Measurements from ENCODE around the gene VRK2. TPM values are rescaled to one million over a fixed set of nuclear protein-coding genes. Genes with fewer than 3 reads are reported as not detected.
A peak's percentile ranks its signal among the peaks of the same experiment; 100 is the strongest.

Gene VRK2
- total RNA-seq, 8 experiments from 2014 or later = 1.8 to 26.6 (median 9.7) TPM

DNA sequence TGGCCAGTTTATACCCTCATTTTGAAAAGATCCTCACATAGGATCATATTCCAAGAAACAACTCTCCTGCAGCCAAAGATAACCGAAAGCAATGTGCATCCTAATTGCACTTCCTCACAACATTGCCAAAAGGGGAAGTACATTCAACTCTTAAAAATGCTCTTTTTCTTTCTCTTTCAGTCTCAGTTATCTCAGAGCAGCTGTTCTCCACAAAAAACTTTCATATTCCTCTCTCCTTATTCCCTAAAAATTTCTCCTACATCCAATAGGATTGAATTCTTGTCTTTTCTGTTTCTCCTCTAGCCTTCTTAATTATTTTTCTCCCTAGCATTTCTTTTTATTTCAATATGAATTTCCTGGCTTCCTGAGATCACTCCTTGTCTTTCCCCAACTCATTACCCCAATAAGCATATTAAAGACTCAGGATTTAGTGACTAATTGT, 7.4 kb upstream of the VRK2 start:
- WGBS, 10 experiments = 10 to 100% (median 60%) methylated on average over 1 of the region's 1 CpG; no CpG with 5 or more reads in 1 of the 10 experiments
- H3K27ac ChIP-seq = no peak overlapping the region
- H3K4me3 ChIP-seq = no peak overlapping the region
- in situ Hi-C loops (cut with MboI; ENCODE audit: low pct_unique_long_range_greater_than_20kb in 2 of 9, low sequenced_read_pairs in 9 of 9, unreplicated experiment in 9 of 9) = no loop called here
- H3K4me1 ChIP-seq (replicated peaks in 1 of 2) = no peaks in the 10 kb centered on the region
- ATAC-seq (replicated peaks in 6 of 8) = peak in 2 of 8 experiments; percentile 47 to 56

DNA sequence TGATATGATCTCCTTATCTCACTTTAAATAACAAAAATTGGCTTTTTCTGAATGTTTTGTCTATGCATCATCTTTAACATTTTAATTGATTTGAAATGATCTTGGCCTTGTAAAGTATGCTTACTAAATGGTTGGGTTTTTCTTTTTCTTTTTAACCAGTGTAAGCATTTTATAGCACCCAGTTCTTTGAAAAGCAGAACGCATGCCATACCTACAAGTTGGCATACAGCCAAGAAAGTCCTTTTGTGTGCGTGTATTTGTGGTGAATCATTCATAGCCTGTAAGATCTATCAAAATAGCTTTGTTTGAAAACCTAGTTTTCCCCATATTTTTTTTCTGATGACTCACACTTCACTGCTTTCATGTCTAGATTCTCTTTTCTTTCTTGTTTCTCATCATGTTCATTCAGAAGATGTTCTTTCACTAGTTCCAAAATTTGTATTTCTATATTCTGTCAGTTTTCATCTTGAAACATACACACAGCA, 4.1 kb upstream of the VRK2 start:
- WGBS, 10 experiments = 8 to 41% (median 22%) methylated on average over 1 to 2 of the region's 2 CpGs; no CpG with 5 or more reads in 1 of the 10 experiments
- H3K27ac ChIP-seq = no peak overlapping the region

DNA sequence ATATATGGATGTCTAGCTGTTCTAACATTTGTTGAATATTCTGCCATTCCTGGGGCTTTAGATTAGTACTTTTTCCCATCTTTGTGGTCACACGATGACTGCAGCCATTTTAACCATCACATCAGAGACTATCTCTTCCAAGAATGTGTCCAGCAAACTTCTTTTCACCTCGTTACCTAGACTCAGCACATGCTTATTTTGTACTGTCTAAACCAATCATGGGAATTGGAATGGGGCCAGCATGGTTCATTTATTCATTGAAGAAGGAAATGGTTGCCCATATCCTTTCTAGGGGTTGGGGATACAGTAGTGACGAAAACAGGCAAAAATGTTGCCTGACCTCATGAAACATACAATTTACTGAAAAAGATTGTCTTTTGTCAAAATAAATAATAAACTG, 2.5 kb upstream of the VRK2 start:
- Histone ChIP-seq H3K4me1 (replicated peaks in 1 of 2) (peaks cover 0 to 11% of the 10 kb centered on the region in 2 donors), H3K4me3 (no peak overlapping the region), H3K27ac (no peak overlapping the region)
- in situ Hi-C loops (cut with MboI; ENCODE audit: low pct_unique_long_range_greater_than_20kb in 2 of 9, low sequenced_read_pairs in 9 of 9, unreplicated experiment in 9 of 9) = no loop called here
- no peak for ATAC-seq (replicated peaks in 6 of 8)
- 84 to 100% (median 96%) methylated on average over 1 to 3 of the region's 3 CpGs; no CpG with 5 or more reads in 1 of the 10 experiments for WGBS, 10 experiments

More for the DNA sequence above, 4.1 kb upstream of the VRK2 start:
- no peak for ATAC-seq (replicated peaks in 6 of 8)
- H3K4me1 ChIP-seq (replicated peaks in 1 of 2) = peaks cover 0 to 6% of the 10 kb centered on the region in 2 donors
- no peak overlapping the region for H3K4me3 ChIP-seq
- in situ Hi-C loops (cut with MboI; ENCODE audit: low pct_unique_long_range_greater_than_20kb in 2 of 9, low sequenced_read_pairs in 9 of 9, unreplicated experiment in 9 of 9) = no loop called here

DNA sequence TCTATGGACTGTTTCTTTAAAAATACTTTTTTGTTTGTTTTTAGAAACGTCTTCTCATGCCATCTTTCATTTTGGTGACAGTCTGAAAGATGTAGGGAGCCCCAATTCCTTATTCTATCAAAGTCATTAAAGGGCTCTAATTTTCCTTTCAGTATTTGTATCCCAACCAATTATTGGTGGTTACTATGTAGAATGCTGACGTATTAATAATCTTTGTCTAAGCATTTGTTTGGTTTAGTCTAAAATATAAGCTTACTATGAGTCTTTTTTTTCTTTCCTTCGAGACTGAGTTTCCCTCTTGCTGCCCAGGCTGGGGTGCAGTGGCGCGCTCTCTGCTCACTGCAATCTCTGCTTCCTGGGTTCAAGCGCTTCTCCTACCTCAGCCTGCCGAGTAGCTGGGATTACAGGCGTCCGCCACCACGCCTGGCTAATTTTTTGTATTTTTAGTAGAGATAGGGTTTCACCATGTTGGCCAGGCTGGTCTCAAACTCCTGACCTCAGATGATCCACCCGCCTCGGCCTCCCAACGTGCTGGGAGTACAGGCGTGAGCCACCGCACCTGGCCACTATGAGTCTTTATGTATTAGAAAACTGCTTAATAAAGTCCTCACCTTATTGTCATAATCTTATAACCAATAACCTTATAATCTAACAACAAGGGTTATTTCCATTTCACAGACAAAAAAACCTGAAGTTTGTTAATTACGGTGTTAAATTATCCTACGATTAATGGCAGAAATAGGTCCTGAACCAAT, 849 bp upstream of the VRK2 start:
- in situ Hi-C loops (cut with MboI; ENCODE audit: low pct_unique_long_range_greater_than_20kb in 2 of 9, low sequenced_read_pairs in 9 of 9, unreplicated experiment in 9 of 9) = no loop called here
- no peak overlapping the region for H3K27ac ChIP-seq
- H3K4me1 ChIP-seq (replicated peaks in 1 of 2) = peaks cover 0 to 11% of the 10 kb centered on the region in 2 donors
- 28 to 97% (median 82%) methylated on average over 3 to 13 of the region's 17 CpGs for WGBS, 10 experiments
- no peak for ATAC-seq (replicated peaks in 6 of 8)
- H3K4me3 ChIP-seq = peak overlapping the region in 4 of 5 donors; percentile 27 to 52 (median 44)

DNA sequence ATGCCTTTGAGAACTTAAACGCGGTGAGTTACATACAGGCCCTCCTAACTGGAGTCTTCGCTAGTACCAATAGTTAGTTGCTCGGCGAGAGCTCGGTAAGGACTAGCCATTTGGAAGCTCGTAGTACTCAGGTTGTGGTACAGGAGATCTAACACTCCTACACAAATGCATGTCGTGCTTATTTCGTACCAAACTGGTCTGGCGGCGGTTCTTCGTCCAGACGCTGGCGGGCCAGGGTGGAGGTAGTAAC, 346 bp upstream of the VRK2 start:
- H3K27ac ChIP-seq = peak overlapping the region in 1 of 2 donors; percentile 68
- WGBS, 10 experiments = 0 to 40% (median 17%) methylated on average over 4 to 14 of the region's 14 CpGs; no CpG with 5 or more reads in 2 of the 10 experiments
- peaks cover 0 to 11% of the 10 kb centered on the region in 2 donors for H3K4me1 ChIP-seq (replicated peaks in 1 of 2)
- ATAC-seq (replicated peaks in 6 of 8) = peak in 2 of 8 experiments; percentile 54 to 57
- H3K4me3 ChIP-seq = peak overlapping the region; percentile 27 to 52 (median 41)
- in situ Hi-C loops (cut with MboI; ENCODE audit: low pct_unique_long_range_greater_than_20kb in 2 of 9, low sequenced_read_pairs in 9 of 9, unreplicated experiment in 9 of 9) = no loop called here

DNA sequence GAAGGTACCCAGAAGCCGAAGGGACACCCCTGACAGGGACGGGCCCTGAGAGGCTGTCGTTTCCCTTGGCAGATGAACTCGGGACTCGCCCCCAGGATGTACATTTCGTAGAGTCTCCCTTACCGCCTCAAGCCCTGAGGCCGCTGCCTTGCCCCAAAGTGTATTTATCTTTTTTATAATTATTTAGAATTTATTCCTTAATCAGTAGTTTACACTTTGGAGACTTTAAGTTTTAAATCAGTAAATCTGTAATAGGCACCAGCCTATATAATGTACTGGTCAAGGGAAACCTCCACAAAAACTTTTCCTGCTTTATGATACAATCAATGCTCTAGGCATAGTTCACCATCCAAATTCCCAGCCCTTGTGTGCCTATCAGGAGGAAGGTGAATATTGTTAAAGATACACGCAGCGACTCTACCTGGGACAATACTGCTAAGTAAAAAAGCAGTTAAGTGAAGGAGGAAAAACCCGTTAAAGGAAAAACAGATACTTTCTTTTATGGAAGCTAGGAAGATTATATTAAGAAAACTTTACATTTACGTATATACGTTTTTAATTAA, 848 bp downstream of the VRK2 start:
- 18 to 89% (median 49%) methylated on average over 5 to 13 of the region's 13 CpGs; no CpG with 5 or more reads in 1 of the 10 experiments for WGBS, 10 experiments
- H3K27ac ChIP-seq = peak overlapping the region in 1 of 2 donors; percentile 68
- in situ Hi-C loops (cut with MboI; ENCODE audit: low pct_unique_long_range_greater_than_20kb in 2 of 9, low sequenced_read_pairs in 9 of 9, unreplicated experiment in 9 of 9) = no loop called here
- H3K4me3 ChIP-seq = peak overlapping the region in 4 of 5 donors; percentile 37 to 52 (median 44)
- H3K4me1 ChIP-seq (replicated peaks in 1 of 2) = peaks cover 0 to 11% of the 10 kb centered on the region in 2 donors
- ATAC-seq (replicated peaks in 6 of 8) = peak in 3 of 8 experiments; percentile 11 to 20 (median 13)

DNA sequence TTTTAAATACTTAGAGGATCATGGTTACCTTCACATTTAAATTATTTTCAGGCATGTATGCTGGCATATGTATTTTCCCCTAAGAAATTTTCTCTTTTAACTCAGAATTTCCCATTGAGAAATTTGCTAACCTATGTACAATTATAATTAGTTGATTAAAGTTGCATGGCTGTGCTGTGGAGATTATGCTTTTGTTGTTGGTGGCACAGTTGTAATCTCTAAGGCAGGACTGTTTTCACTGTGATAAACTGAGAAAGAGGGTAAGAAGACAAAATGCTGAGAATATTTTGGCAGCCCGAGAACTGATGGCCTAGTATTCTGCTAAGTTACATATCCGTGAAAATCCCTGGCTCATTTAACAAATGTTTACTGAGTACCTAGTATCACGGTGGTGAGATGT, 1.4 kb downstream of the VRK2 start:
- WGBS, 10 experiments = 17 to 93% (median 64%) methylated on average over 1 to 3 of the region's 3 CpGs; no CpG with 5 or more reads in 2 of the 10 experiments
- in situ Hi-C loops (cut with MboI; ENCODE audit: low pct_unique_long_range_greater_than_20kb in 2 of 9, low sequenced_read_pairs in 9 of 9, unreplicated experiment in 9 of 9) = no loop called here
- Histone ChIP-seq H3K4me3 (no peak overlapping the region), H3K27ac (no peak overlapping the region), H3K4me1 (replicated peaks in 1 of 2) (peaks cover 0 to 11% of the 10 kb centered on the region in 2 donors)
- ATAC-seq (replicated peaks in 6 of 8) = no peak

DNA sequence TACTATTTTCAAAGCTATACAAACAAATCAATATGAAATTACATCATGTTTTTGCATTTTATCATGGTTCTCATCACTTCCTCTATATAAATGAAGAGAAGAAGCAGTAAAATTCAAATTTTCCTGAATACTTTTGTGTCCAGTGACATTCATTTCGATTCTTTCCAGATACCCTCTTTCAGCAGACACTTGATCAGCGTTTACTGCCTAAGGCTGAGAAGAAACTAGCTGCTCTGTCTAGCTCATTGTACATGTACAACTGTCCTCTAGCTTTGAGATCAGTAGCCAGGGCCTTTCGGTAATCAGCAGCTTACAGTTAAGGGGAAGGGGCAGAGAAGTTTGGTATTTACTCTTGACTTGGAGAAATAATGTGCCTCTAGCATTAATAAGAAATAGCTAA, 4.8 kb downstream of the VRK2 start:
- no peak for ATAC-seq (replicated peaks in 6 of 8)
- H3K4me1 ChIP-seq (replicated peaks in 1 of 2) = peaks cover 0 to 11% of the 10 kb centered on the region in 2 donors
- no peak overlapping the region for H3K4me3 ChIP-seq
- in situ Hi-C loops (cut with MboI; ENCODE audit: low pct_unique_long_range_greater_than_20kb in 2 of 9, low sequenced_read_pairs in 9 of 9, unreplicated experiment in 9 of 9) = no loop called here
- no peak overlapping the region for H3K27ac ChIP-seq
- WGBS, 10 experiments = 50 to 100% (median 68%) methylated on average over 1 to 3 of the region's 3 CpGs

DNA sequence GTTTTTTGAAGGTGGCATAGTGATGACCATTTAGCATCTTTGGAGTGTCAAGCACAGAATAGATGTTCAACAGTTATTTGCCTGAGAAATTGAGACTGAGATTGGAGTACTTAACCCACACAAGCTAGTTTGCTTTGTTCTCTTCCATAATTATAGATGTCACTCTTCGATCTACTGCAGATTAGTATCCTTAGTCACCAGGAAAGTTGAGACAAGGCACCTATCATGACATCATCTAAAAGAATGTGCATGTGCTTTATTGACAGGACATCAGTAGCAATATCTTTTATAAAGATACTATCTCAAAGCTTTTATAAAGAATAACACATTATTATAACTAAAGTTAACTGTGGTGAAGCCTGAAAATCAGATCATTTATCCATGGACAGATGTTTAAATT, 6.4 kb downstream of the VRK2 start:
- no peak for ATAC-seq (replicated peaks in 6 of 8)

DNA sequence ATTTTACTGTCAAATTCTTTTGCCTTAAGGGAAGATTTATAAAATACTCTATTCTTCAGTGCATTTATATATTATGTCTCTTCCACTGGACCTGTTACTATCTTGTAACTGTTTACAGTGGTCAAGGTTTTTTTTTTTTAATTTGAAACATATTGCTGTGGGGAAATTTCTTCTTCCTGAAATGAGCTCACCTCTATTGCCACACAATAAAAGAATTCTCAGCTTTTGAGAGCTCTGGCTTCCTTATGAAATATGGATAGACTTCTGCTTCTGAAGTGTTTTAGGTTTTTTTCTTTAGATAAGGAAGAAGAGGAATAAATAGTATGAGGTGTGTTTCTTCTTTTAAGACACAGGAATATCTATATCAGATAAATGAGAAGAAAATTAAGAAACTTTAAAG, 7.7 kb downstream of the VRK2 start:
- Histone ChIP-seq H3K27ac (no peak overlapping the region), H3K4me3 (no peak overlapping the region), H3K4me1 (replicated peaks in 1 of 2) (peaks cover 8 to 18% of the 10 kb centered on the region in 2 donors)
- ATAC-seq (replicated peaks in 6 of 8) = no peak
- in situ Hi-C loops (cut with MboI; ENCODE audit: low pct_unique_long_range_greater_than_20kb in 2 of 9, low sequenced_read_pairs in 9 of 9, unreplicated experiment in 9 of 9) = no loop called here

More for the DNA sequence above, 6.4 kb downstream of the VRK2 start:
- Histone ChIP-seq H3K27ac (no peak overlapping the region), H3K4me1 (replicated peaks in 1 of 2) (peaks cover under 1 to 6% of the 10 kb centered on the region in 2 donors), H3K4me3 (no peak overlapping the region)
- 88 to 100% (median 94%) methylated on average over 1 of the region's 1 CpG; no CpG with 5 or more reads in 6 of the 10 experiments for WGBS, 10 experiments
- in situ Hi-C loops (cut with MboI; ENCODE audit: low pct_unique_long_range_greater_than_20kb in 2 of 9, low sequenced_read_pairs in 9 of 9, unreplicated experiment in 9 of 9) = no loop called here

DNA sequence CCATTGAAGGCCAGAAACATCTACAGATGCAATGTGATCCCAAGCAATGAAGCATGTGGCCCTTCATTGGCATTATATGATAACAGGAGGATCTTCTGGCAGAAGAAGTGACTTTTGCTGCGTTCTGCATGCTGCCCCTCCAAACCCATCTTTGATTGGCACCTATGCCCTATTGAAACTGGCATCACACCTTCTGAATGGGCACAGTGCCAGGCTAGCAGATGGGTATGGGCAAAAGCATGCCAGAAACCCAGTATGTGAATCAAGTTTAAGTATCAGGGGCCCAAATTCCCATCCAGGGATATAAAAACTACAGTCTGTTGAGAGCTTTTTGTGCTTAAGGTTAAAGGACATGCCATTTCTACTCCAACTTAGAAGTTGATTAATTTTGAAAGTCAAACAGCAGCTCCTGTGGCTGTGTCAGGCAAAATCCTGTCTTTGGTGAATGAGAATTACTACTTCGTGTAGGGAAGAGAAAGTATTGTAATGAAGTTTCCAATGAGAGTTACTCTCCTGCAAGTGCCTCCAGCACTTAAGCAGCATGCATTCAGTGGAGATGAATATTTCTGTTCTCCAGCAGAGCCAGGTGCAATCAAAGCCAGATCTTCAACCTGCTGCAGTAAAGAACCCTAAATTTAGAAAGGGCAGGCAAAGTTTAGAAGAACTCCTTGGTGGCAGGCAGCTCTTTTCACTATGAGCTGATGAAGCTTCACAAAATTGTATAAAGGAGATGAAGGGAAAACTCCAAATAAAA, 8.6 kb downstream of the VRK2 start:
- H3K4me1 ChIP-seq (replicated peaks in 1 of 2) = peaks cover 8 to 18% of the 10 kb centered on the region in 2 donors
- 0 to 100% (median 70%) methylated on average over 1 to 2 of the region's 2 CpGs; no CpG with 5 or more reads in 1 of the 10 experiments for WGBS, 10 experiments
- in situ Hi-C loops (cut with MboI; ENCODE audit: low pct_unique_long_range_greater_than_20kb in 2 of 9, low sequenced_read_pairs in 9 of 9, unreplicated experiment in 9 of 9) = no loop called here
- no peak overlapping the region for H3K4me3 ChIP-seq
- H3K27ac ChIP-seq = no peak overlapping the region
- peak in 1 of 8 experiments; percentile 52 for ATAC-seq (replicated peaks in 6 of 8)

DNA sequence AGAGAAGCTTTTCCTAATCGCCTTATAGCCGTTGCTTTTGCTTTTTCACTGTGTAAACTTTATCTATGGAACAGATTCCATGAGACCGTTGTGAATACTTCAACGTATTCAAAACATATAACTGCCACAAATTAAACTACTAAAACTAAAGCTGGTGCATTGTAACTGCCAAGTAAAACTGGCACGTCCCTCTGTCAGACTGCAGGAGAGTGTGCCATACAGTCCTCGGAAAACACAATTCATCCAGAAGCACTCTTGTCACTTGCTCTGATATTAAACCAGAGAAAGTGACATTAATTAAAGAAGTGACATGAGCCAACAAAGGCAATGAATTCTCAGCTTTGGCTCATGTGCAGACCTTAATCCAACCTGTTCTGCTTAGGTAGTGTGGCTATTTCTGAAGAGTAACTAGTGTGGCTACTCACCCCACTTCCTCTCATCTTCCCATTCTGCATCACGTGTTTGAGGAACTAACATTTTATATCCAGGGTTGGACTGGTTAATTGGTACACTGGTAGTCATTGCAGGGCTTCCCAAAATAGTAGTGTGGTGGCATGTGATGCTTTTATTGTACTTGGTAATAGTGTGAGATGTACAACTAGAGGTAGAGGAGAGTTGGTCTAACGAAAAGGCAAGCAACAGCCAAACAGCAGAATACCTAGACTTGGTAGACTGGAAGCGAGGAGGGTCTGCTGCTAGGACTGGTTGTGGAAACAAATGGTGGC, 9.7 kb downstream of the VRK2 start:
- in situ Hi-C loops (cut with MboI; ENCODE audit: low pct_unique_long_range_greater_than_20kb in 2 of 9, low sequenced_read_pairs in 9 of 9, unreplicated experiment in 9 of 9) = no loop called here
- 82 to 100% (median 91%) methylated on average over 1 to 8 of the region's 9 CpGs for WGBS, 10 experiments
- no peak overlapping the region for H3K27ac ChIP-seq
- H3K4me1 ChIP-seq (replicated peaks in 1 of 2) = peaks cover 8 to 18% of the 10 kb centered on the region in 2 donors
- no peak for ATAC-seq (replicated peaks in 6 of 8)
- H3K4me3 ChIP-seq = no peak overlapping the region
